MM.1S (cell line): Measurements from ENCODE around the gene SEC23A.
"Not testable (repeated sequence)": the region's sequence is repeated elsewhere in the genome, so short reads cannot be mapped to it uniquely, and the experiment has no call there.

Source experiments
- DNase-seq: peaks from one replicate; pipeline ENCODE4 v3.0.0-alpha.2; 2015
- H2AFZ ChIP-seq: fragments of 300-600 bp; sonication (generic); 2 replicates; pipeline ENCODE4 v1.6.0; 2016; ENCODE audit warnings: antibody characterized with exemption, low read length
- H3F3A ChIP-seq: fragments of 300-600 bp; sonication (generic); 2 replicates; pipeline ENCODE4 v1.6.1; 2016; ENCODE audit warnings: mild to moderate bottlenecking, antibody characterized with exemption, low read length, moderate library complexity, mixed read lengths; ENCODE audit not compliant: insufficient read depth
- H3K27ac ChIP-seq: fragments of 300-600 bp; sonication (generic); 2 replicates; pipeline ENCODE4 v1.5.1; 2016; ENCODE audit warnings: mild to moderate bottlenecking, low read length
- H3K27me3 ChIP-seq: fragments of 300-600 bp; sonication (generic); replicated peaks from 2 replicates; pipeline ENCODE4 v1.6.0; 2016; ENCODE audit warnings: low read length; ENCODE audit not compliant: insufficient read depth
- H3K36me3 ChIP-seq: fragments of 300-600 bp; sonication (generic); replicated peaks from 2 replicates; pipeline ENCODE4 v1.6.1; 2016; ENCODE audit warnings: mild to moderate bottlenecking, low read length, mixed read lengths; ENCODE audit not compliant: insufficient read depth
- H3K4me1 ChIP-seq: fragments of 300-600 bp; sonication (generic); 2 replicates; pipeline ENCODE4 v1.6.1; 2016; ENCODE audit warnings: low read length, mixed read lengths
- H3K4me2 ChIP-seq: fragments of 300-600 bp; sonication (generic); 2 replicates; pipeline ENCODE4 v1.6.0; 2016; ENCODE audit warnings: low read depth, low read length
- H3K4me3 ChIP-seq: fragments of 300-600 bp; sonication (generic); 2 replicates; pipeline ENCODE4 v1.5.1; 2016; ENCODE audit warnings: low read length, mixed read lengths
- H3K79me2 ChIP-seq: fragments of 300-600 bp; sonication (generic); 2 replicates; pipeline ENCODE4 v1.6.1; 2016; ENCODE audit warnings: mixed run types, low read length, mixed read lengths
- H3K9ac ChIP-seq: fragments of 300-600 bp; sonication (generic); 2 replicates; pipeline ENCODE4 v1.6.1; 2016; ENCODE audit warnings: low read length, mixed read lengths
- H3K9me2 ChIP-seq: fragments of 300-600 bp; sonication (generic); replicated peaks from 2 replicates; pipeline ENCODE4 v1.6.1; 2016; ENCODE audit warnings: mild to moderate bottlenecking, low read length, mixed read lengths; ENCODE audit not compliant: insufficient read depth
- H3K9me3 ChIP-seq: fragments of 300-600 bp; sonication (generic); replicated peaks from 2 replicates; pipeline ENCODE4 v1.6.1; 2016; ENCODE audit warnings: mild to moderate bottlenecking, low read length, mixed read lengths; ENCODE audit not compliant: insufficient read depth
- H4K20me1 ChIP-seq: fragments of 300-600 bp; sonication (generic); 2 replicates; pipeline ENCODE4 v1.6.1; 2016; ENCODE audit warnings: mild to moderate bottlenecking, low read length, moderate library complexity, mixed read lengths; ENCODE audit not compliant: insufficient read depth
- CTCF ChIP-seq: fragments of 300-600 bp; sonication (generic); IDR thresholded peaks from 2 replicates; pipeline ENCODE4 v1.5.1; 2016; ENCODE audit warnings: antibody characterized with exemption, low read length, mixed read lengths
- EZH2 ChIP-seq: fragments of 300-600 bp; sonication (generic); optimal IDR thresholded peaks from 2 replicates; pipeline ENCODE3; 2017; ENCODE audit warnings: low read depth, mild to moderate bottlenecking, antibody characterized with exemption, low read length, mixed read lengths
- EZH2phosphoT487 ChIP-seq: fragments of 300-600 bp; sonication (generic); IDR thresholded peaks from 2 replicates; pipeline ENCODE4 v1.6.1; 2018; ENCODE audit warnings: antibody characterized with exemption, low read length

SEC23A gene

GRCh38 chr14:39108791-39109190 is 5.8 kb upstream of the SEC23A start:
- H3K4me2 ChIP-seq, result no peak overlapping the region
- H3K36me3 ChIP-seq, result no peaks in the 10 kb centered on the region
- no peaks in the 10 kb centered on the region for H3K79me2 ChIP-seq
- H3K4me1 ChIP-seq, result peaks cover 5% of the 10 kb centered on the region; the same call in 1 of the 2 replicates
- no peaks in the 10 kb centered on the region for H3K9me3 ChIP-seq
- 0 out of 2 replicates have a peak, but pooled peaks cover 3% of the 10 kb centered on the region for H3F3A ChIP-seq
- no peaks in the 10 kb centered on the region for H3K27me3 ChIP-seq
- H2AFZ ChIP-seq, result no peak overlapping the region
- H3K9ac ChIP-seq, result no peak overlapping the region
- no peaks in the 10 kb centered on the region for H3K9me2 ChIP-seq
- DNase-seq, result no peak
- H4K20me1 ChIP-seq, result no peaks in the 10 kb centered on the region
- no peak overlapping the region for H3K27ac ChIP-seq
- no peak overlapping the region for H3K4me3 ChIP-seq
- TF ChIP-seq EZH2, result no peak
- no peak for TF ChIP-seq CTCF
- no peak for TF ChIP-seq EZH2phosphoT487

- Histone ChIP-seq H3K27ac (no peak overlapping the region), H3K4me2 (no peak overlapping the region), H2AFZ (no peak overlapping the region), H3K4me1 (no peaks in the 10 kb centered on the region), H3K79me2 (no peaks in the 10 kb centered on the region), H4K20me1 (no peaks in the 10 kb centered on the region), H3F3A (0 out of 2 replicates have a peak, but pooled peaks cover 3% of the 10 kb centered on the region), H3K9me2 (no peaks in the 10 kb centered on the region), H3K9me3 (no peaks in the 10 kb centered on the region), H3K9ac (no peak overlapping the region), H3K36me3 (no peaks in the 10 kb centered on the region), H3K27me3 (no peaks in the 10 kb centered on the region), H3K4me3 (no peak overlapping the region)
- peak; percentile 20 for DNase-seq
- TF ChIP-seq EZH2phosphoT487 (no peak), CTCF (peak; percentile 33), EZH2 (no peak)
Observed at GRCh38 chr14:39107591-39107996, 4.6 kb upstream of the SEC23A start.

GRCh38 chr14:39104078-39104801 is 1.2 kb upstream of the SEC23A start:
- H3K27me3 ChIP-seq, H4K20me1 ChIP-seq, H3K9me2 ChIP-seq, H3F3A ChIP-seq, H3K4me1 ChIP-seq, H3K9me3 ChIP-seq, DNase-seq, H3K27ac ChIP-seq, H3K36me3 ChIP-seq, H3K79me2 ChIP-seq: not testable (repeated sequence)
- H3K4me2 ChIP-seq, result peak overlapping the region; percentile 66
- H3K4me3 ChIP-seq, result peak overlapping the region; percentile 76
- peak overlapping the region; percentile 64; the same call in 1 of the 2 replicates for H3K9ac ChIP-seq
- peak overlapping the region; percentile 67; the same call in 1 of the 2 replicates for H2AFZ ChIP-seq

GRCh38 chr14:39102265-39102968 is 618 bp downstream of the SEC23A start:
- Histone ChIP-seq H3K9me3 (no peaks in the 10 kb centered on the region), H3K9ac (peak overlapping the region; percentile 64; the same call in 1 of the 2 replicates), H3K27me3 (no peaks in the 10 kb centered on the region), H4K20me1 (no peaks in the 10 kb centered on the region), H3K27ac (no peak overlapping the region; the same call in 1 of the 2 replicates), H3F3A (no peaks in the 10 kb centered on the region), H3K36me3 (no peaks in the 10 kb centered on the region), H3K9me2 (no peaks in the 10 kb centered on the region), H3K4me3 (peak overlapping the region; percentile 76), H3K79me2 (no peaks in the 10 kb centered on the region), H3K4me1 (no peaks in the 10 kb centered on the region), H3K4me2 (peak overlapping the region; percentile 66; the same call in 1 of the 2 replicates), H2AFZ (peak overlapping the region; percentile 67)
- no peak for TF ChIP-seq EZH2
- TF ChIP-seq CTCF, result no peak
- TF ChIP-seq EZH2phosphoT487, result no peak
- DNase-seq, result no peak
